Measurements from ENCODE around the gene SPEF1.

DNA sequence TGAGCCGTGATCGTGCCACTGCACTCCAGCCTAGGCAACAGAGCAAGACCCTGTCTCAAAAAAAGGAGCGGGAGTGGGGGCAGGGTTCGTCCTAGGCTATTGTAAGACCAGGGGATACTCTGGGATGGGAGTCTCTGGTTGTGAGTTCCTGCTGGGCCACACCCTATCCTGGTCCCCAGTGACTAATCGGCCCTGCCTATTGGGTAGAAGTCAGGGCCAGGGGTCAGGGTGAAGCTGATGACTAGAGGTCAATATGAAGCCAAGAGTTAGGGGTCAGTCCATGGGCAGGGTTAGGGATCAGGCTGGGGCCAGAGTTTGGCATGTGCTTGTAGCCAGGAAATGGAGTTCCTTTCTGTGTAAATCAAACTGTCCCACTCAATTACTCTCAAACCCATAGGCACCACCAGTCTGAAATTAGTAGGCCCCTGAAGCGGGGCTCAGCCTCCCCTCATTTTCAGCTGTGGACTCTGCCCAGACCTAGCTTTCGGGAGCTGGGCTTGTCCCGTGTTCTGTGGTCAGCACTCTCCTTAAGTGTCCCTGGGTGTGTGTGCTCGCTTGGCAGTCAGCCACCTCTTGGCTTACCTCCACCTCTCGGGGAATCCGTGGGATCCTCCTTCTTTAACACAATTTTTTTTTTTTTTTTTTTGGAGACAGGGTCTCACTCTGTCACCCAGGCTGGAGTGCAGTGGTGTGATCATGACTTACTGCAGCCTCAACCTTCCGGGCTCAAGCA, 47.0 kb downstream of the SPEF1 start:
- TF ChIP-seq, protein P1, sequence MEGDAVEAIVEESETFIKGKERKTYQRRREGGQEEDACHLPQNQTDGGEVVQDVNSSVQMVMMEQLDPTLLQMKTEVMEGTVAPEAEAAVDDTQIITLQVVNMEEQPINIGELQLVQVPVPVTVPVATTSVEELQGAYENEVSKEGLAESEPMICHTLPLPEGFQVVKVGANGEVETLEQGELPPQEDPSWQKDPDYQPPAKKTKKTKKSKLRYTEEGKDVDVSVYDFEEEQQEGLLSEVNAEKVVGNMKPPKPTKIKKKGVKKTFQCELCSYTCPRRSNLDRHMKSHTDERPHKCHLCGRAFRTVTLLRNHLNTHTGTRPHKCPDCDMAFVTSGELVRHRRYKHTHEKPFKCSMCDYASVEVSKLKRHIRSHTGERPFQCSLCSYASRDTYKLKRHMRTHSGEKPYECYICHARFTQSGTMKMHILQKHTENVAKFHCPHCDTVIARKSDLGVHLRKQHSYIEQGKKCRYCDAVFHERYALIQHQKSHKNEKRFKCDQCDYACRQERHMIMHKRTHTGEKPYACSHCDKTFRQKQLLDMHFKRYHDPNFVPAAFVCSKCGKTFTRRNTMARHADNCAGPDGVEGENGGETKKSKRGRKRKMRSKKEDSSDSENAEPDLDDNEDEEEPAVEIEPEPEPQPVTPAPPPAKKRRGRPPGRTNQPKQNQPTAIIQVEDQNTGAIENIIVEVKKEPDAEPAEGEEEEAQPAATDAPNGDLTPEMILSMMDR (IDR thresholded peaks at IDR 0.05; ENCODE audit: low read length), result no peak
- TF ChIP-seq EZH2 (IDR thresholded peaks at IDR 0.05; ENCODE audit: borderline replicate concordance, low read length), result no peak
